Measurements from ENCODE around the gene RHOA.

The RHOA gene

GRCh38 chr3:49411968-49412631 is at the start of gene RHOA, which contains the start of gene TCTA:
Gene RHOA (minus strand): TSS chr3:49411976. CDS start chr3:49375589, 36,387 bp downstream.
Gene TCTA (plus strand): TSS chr3:49412423. CDS start chr3:49412427, 4 bp downstream.
- no peak for TF ChIP-seq ZNF274 (IDR thresholded peaks at IDR 0.05; ENCODE audit: low read depth, low read length)
- H3K4me3 ChIP-seq (ENCODE audit: low read length), result peak within 1 kb of the TSS; percentile 94

GRCh38 chr3:49460956-49461355 is 49.2 kb upstream of the RHOA start:
- no peak overlapping the region for H3K4me3 ChIP-seq (ENCODE audit: low read length)
- TF ChIP-seq ZNF274 (IDR thresholded peaks at IDR 0.05; ENCODE audit: low read depth, low read length), result no peak

- no peak overlapping the region for H3K4me3 ChIP-seq (ENCODE audit: low read length)
These were observed 48.6 kb upstream of the RHOA start for GRCh38 chr3:49460188-49460890.

GRCh38 chr3:49456466-49456865 is 44.7 kb upstream of the RHOA start:
- no peak for TF ChIP-seq ZNF274 (IDR thresholded peaks at IDR 0.05; ENCODE audit: low read depth, low read length)
- H3K4me3 ChIP-seq (ENCODE audit: low read length), result no peak overlapping the region

More at GRCh38 chr3:49460188-49460890, 48.6 kb upstream of the RHOA start:
- no peak for TF ChIP-seq ZNF274 (IDR thresholded peaks at IDR 0.05; ENCODE audit: low read depth, low read length)

GRCh38 chr3:49454898-49455681 is 43.3 kb upstream of the RHOA start:
- no peak overlapping the region for H3K4me3 ChIP-seq (ENCODE audit: low read length)
- no peak for TF ChIP-seq ZNF274 (IDR thresholded peaks at IDR 0.05; ENCODE audit: low read depth, low read length)

GRCh38 chr3:49454458-49454857 is 42.7 kb upstream of the RHOA start:
- H3K4me3 ChIP-seq (ENCODE audit: low read length), result no peak overlapping the region
- no peak for TF ChIP-seq ZNF274 (IDR thresholded peaks at IDR 0.05; ENCODE audit: low read depth, low read length)

- no peak for TF ChIP-seq ZNF274 (IDR thresholded peaks at IDR 0.05; ENCODE audit: low read depth, low read length)
- no peak overlapping the region for H3K4me3 ChIP-seq (ENCODE audit: low read length)
These were observed 41.8 kb upstream of the RHOA start for GRCh38 chr3:49453621-49454020.

- no peak for TF ChIP-seq ZNF274 (IDR thresholded peaks at IDR 0.05; ENCODE audit: low read depth, low read length)
- no peak overlapping the region for H3K4me3 ChIP-seq (ENCODE audit: low read length)
These were observed 33.6 kb upstream of the RHOA start for GRCh38 chr3:49445391-49445790.

- TF ChIP-seq ZNF274 (IDR thresholded peaks at IDR 0.05; ENCODE audit: low read depth, low read length), result no peak
- no peak overlapping the region for H3K4me3 ChIP-seq (ENCODE audit: low read length)
These were observed 23.0 kb upstream of the RHOA start for GRCh38 chr3:49434731-49435130.

- H3K4me3 ChIP-seq (ENCODE audit: low read length), result peak overlapping the region; percentile 76
These were observed 16.9 kb upstream of the RHOA start for GRCh38 chr3:49428752-49429080.

GRCh38 chr3:49427586-49427985 is 15.8 kb upstream of the RHOA start:
- TF ChIP-seq ZNF274 (IDR thresholded peaks at IDR 0.05; ENCODE audit: low read depth, low read length), result no peak
- no peak overlapping the region for H3K4me3 ChIP-seq (ENCODE audit: low read length)

More at GRCh38 chr3:49428752-49429080, 16.9 kb upstream of the RHOA start:
- TF ChIP-seq ZNF274 (IDR thresholded peaks at IDR 0.05; ENCODE audit: low read depth, low read length), result no peak

GRCh38 chr3:49424816-49425215 is 13.0 kb upstream of the RHOA start:
- no peak overlapping the region for H3K4me3 ChIP-seq (ENCODE audit: low read length)
- no peak for TF ChIP-seq ZNF274 (IDR thresholded peaks at IDR 0.05; ENCODE audit: low read depth, low read length)

GRCh38 chr3:49422379-49423248 is 10.8 kb upstream of the RHOA start, which contains the start of gene AMT:
Gene AMT (minus strand): TSS chr3:49422473. CDS start chr3:49422450, 23 bp downstream.
- H3K4me3 ChIP-seq (ENCODE audit: low read length), result no peak within 1 kb of the TSS
- no peak for TF ChIP-seq ZNF274 (IDR thresholded peaks at IDR 0.05; ENCODE audit: low read depth, low read length)
